Umbilical cord (tissue), 2 donors: ENCODE data around the gene OR8D1. TPM values are rescaled to one million over a fixed set of nuclear protein-coding genes. Genes with fewer than 3 reads are reported as not detected.

Experiments
- DNase-seq: peaks from one replicate; pipeline ENCODE4 v3.0.0-alpha.2; 2015; ENCODE audit warnings: low spot score
- total RNA-seq: library from RNA; depleted of rRNA; stranded (reverse); fragments of >200 nt; gene quantifications from one replicate; pipeline ENCODE4 v1.2.3, GENCODE V29; 2014; ENCODE audit warnings: low replicate concordance; ENCODE audit not compliant: insufficient read depth

The OR8D1 gene
- total RNA-seq, result 7.9 TPM

DNA sequence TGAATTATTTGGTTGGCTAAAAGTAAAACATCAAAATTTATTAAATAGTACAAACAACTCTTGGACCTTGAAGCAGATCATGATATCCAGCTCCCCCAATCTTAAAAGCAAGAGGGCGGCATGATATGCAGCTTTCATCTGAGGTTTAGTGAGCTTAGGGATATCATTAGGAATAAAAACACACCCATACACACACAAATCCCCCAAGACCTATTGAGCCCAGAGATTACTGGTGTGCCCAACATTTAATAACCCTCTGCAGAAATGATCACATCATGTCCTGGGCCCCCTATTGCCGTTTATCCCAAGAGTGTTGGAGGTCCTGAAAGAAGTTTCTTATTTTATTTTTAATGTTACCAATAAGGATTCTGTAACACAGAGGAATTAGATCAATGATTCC lies at the start of gene OR8D1:
Gene OR8D1, minus strand, starts transcription at position 101 of the 400 bp plus-strand sequence. CDS start 3,183 bp downstream, outside the sequence.
- peak; percentile 86 for DNase-seq

DNA sequence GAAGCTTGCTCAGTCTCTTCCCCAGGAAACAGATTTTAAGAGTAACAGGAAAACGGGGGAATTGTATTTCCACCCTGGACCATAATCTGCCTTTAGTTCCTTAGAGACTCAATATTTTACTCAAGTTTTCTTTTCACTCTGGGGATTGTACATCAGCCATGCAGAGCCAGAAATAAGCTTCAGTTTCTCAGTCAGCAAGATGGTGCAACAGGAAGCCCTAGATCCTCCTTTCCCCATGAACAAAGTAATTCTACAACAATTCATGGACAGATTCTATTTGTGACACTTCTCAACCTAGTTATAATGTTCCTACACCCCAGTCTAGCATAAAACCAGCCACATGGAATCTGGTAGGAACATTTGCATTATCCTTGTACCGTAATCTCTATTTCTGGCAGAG lies 45.8 kb upstream of the OR8D1 start:
- DNase-seq, result no peak

DNA sequence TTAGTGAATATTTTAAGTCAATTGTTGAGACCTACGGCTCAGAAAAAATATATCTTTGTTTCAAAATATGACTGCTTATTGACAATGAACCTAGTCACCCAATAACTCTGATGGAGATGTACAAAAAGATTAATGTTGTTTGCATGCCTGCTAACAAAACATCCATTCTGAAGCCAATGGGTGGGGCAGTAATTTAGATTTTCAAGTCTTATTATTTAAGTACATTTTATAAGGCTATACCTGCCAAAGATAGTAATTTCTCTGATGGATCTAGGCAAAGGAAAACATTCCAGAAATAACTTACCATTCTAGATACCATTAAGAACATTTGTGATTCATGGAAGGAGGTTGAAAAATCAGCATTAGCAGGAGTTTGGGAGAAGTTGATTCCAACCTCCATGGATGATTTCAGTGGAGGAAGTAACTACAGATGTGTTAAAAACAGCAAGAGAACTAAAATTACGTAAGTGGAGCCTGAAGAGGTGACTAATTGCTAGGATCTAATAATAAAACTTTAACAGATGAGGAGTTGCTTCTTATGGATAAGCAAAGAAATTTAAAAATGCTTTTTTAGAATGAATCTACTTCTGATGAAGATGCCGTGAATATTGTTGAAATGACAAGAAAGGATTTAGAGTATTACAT lies 32.7 kb upstream of the OR8D1 start:
- no peak for DNase-seq

DNA sequence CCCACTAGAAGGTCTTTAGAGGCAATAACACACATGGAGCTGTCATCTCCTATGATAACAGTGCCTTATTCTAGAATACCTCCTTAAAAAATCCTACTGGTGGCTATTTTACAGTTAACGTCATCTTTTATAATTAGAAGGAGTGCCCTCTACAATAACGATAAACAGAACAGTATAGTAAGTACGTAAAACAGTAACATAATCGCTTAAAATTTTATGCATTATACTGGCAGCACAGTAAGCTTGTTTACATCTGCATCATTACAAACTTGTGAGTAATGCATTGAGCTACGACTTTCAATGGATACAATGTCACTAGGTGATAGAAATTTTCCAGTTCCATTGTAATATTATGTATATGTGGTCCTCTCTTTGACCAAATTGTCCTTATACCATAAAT lies 30.6 kb upstream of the OR8D1 start:
- DNase-seq, result no peak

DNA sequence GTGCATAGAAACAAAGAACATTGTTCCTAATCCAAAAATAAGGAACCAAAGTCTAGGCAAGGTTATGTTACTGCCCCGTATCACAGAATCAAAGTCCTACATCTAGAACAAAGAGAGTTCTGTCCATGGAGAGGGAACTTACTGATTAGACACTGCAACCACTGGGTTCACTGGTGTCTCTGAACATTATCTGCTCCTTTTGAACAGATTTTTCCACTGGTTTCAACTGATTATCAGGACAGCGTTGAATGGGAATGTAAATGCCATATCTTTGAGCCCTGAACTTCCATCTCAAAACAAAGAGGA lies 26.3 kb upstream of the OR8D1 start:
- no peak for DNase-seq

DNA sequence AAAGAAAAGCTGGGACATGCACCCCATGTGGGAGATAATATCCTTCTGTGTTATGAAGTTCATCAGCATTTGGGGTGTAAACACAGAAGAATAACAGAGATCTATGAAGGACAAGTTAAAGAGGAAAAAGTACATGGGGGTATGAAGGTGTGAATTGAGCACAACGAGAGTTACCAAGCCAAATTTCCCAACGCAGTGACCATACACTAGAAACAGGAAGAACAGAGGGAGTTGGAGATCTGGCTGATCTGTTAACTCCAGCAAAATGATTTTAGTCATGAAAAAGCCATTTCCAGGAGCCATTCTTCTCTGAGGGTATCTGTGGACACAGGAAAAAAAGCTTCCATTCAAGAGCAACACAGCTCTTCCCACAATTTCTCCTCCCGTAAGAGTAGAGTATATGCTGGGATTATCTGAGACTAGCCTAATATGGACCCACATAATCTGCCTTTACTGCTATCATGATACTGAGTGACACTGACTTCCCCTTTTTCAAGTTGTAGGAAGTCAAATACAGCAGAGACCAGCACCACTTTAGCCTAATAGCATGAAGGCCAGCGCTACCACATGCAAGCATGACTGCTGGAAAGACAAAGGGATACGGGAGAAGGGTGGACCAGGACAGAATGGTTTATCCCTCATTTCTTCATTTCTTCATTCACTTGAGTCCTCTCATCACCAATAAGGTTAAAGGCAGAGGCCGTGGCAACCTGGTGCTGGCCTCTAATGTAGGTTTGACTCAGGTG lies 25.8 kb upstream of the OR8D1 start:
- no peak for DNase-seq

DNA sequence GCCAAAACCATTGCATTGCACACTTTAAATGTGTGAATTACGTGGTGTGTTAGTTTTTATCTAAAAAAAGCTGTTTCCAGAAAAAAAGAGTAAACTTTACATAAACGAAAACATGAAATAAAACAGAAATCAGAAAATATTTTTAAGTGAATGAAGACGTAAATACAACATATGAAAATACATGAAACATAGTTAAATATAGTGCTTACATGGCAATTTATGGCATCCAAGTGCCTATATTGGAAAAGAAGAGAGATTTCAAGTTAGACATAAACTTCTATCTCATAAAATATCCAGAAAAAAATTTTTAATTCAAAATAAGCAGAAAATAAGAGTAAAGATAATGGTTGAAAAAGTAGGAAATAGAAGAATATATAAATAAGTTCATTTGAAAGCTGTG lies 18.1 kb upstream of the OR8D1 start:
- no peak for DNase-seq

DNA sequence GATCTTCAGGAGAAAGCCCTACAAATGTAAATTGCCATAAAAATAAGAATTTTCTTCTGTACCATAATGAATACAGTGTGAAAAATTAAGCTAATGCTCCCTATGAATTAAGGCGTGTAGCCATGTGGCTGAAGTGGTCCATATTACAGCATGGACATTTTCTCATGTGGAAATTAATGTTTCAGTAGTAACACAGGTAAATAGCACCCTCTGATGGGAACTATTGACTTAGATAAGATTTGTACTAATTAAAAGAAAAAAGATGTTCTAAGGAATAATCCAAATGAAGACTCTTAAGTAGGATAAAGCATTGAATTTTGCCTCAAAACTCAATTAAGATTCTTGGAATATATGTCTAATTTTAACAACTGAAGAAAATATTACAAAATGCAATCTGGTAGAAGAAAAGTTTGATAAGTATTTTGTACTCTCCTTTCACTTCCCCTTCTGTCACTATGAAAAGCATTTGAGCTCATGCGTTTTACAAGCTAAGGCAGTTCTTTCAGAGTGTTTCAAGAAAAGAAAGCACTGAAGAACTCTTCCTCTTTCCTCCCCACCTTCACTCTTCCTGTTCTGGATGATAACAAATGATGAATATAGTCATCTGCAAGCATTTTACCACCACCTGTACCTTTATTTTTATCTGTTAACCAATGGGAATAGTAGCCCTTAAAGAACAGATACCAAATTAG lies 16.2 kb upstream of the OR8D1 start:
- peak; percentile 45 for DNase-seq

DNA sequence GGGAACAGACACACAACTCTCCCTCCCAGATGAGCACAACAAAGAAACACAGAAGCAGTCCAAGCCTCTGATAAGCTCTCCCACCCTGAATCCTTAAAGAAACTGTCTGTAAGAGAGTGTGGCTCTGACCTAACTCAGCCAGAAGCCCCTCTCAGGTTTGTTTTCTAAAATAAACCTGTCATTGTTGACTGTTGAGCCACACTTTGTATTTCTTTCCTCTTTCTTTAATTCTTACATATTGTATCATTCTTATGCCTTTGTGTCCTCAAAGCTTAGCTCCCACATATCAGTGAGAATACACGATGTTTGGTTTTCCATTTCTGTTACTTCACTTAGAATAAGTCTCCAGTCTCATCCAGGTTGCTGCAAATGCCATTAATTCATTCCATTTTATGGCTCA lies 14.0 kb upstream of the OR8D1 start:
- no peak for DNase-seq

DNA sequence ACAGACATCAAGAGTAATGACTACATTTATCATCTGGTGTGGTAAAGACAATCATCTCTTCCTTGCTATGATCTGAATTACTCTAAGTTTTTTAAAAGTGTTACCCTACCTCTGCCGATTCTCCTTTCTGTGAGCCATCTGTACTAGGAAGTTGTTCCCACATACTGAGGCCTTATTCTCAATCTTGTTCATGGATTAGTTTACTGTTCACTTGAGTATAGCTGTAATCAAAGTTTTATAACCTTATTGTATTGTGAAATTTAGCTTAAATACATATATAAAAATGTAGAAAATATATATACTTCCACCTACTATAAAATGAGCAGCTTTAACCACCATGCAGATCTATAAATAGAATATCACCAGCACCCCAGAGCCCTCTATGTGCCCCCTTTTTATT lies 8.6 kb upstream of the OR8D1 start:
- DNase-seq, result no peak

DNA sequence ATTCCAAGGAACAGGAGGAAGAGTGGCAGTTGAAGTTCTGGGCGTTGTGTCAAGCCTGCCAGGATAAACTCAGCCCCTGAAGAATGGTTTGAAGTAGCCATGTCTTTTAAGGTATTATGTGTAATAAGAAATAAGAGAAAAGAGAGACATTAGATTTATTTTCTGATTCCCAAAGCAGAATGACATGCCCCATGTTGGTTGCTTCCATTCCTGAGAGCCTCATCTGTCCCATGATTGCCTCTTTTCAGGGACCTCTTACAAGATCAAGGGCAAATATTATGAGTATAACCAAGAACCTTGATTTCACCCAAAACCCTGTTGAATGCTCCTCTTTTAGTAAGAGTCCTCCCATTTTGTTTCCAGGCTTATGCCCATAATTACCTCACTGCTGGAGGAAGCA lies 6.3 kb upstream of the OR8D1 start, which contains the start of gene OR8D2:
Gene OR8D2, minus strand, starts transcription at position 101 of the 400 bp plus-strand sequence. Its CDS starts 0 bp downstream, at position 101.
- no peak for DNase-seq

DNA sequence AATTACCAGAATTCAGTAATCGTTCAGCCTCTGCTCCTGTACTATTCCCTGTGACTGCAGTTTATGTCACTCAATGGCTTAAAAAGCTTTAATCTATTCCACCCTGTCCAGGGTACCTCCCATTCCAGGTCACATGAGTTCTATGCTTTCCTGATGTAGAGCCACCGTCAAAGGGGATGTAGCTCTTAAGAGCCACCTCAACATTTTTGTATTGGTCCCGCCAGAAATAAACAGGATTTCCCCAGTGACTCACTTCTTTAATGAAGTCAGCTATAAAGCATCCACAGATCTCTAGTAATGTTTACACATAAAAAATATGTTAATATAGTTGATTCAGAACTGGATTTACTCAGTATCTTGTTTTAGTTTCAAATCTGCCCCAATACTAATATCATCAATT lies 1.3 kb upstream of the OR8D1 start:
- peak; percentile 52 for DNase-seq

DNA sequence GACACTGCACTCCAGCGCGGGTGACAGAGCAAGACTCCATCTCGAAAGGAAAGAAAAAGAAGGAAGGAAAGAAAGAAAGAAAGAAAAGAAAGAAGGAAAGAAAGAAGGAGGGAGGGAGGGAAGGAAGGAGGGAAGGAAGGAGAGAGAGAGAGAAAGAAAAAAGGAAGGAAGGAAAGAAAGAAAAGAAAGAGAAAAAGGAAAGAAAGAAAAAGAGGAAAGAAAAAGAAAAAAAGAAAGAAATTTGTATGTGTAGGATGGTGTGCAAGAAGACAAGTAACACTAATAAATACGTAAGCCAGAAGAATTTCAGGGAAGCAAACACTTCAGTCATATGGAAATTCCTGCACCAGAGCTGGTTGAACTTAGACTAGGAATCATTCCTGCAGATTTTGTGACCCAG lies 618 bp downstream of the OR8D1 start:
- no peak for DNase-seq

DNA sequence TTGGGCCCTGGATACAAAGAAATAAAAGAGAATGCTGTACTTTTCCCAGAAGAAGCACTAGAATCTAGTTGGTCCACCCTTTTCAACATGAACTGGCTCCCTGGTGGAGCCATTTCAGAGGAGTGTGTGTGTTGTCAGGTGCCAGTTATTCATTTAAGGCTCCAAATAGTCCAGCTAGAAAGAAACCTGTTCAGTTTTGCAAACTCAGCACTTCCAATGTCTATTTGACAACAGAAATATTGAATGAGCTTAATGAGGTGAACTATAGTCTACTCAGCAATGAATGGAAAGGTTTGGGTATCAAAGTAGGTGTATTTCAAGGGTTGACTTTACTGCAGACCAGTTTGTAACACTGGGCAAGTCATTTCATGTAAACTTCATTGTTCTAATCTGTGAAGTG lies 2.1 kb downstream of the OR8D1 start:
- no peak for DNase-seq

DNA sequence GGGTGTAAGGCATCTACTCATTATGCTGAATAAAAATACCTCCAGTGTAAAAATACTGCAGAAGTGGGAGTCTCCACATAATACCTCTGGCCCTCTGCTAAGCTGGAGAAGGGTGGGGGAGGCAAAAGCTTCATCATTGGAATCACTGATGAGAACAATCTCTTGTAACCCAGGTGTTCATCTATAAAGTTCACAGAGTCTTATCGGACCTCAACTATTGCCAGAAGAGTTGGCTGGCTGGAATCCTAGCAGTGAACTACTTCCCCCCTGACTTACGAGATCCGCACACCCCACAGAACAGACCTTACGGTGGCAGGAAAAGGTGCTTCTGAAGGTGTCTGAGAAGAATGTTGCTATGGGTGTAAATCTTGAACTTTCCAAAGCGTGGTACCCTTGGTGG lies 2.5 kb downstream of the OR8D1 start:
- no peak for DNase-seq

DNA sequence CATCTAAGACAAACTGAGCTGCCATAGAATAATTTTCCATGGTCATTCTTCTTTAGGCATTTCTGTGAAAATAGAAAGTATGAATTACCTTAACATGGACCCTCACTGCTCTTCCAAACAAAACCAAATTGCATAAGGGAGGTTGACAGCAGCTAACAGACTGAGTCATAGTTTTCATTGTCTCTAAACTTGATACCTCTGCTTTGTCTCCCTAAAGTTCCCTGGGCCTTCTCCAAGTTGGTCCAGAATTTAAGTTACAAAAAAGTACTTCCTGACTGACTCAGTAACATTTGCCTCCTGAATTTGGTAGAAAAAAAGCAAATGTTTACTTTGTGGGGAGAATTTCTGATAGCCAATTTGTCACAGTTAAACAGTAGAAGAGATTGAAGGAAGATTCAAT lies 3.0 kb downstream of the OR8D1 start:
- DNase-seq, result no peak

DNA sequence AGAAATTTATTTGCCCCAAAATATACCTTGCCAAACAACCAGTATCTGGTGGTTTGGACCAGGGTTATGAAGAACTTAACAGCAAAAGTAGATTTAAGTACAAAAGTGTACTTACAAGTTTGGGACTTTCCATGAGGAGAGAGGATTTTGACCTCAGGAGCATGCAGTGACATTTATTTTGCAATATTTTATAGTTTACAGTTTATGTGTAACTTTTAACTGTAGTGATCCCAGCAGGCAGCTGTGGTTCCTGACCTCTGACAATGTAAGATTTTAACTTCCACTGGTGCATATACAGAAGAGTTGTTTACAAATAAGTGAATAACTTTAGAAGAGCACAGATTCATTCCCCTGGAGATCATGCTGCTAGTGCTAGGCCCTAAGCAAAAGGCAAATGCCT lies 6.7 kb downstream of the OR8D1 start:
- no peak for DNase-seq

DNA sequence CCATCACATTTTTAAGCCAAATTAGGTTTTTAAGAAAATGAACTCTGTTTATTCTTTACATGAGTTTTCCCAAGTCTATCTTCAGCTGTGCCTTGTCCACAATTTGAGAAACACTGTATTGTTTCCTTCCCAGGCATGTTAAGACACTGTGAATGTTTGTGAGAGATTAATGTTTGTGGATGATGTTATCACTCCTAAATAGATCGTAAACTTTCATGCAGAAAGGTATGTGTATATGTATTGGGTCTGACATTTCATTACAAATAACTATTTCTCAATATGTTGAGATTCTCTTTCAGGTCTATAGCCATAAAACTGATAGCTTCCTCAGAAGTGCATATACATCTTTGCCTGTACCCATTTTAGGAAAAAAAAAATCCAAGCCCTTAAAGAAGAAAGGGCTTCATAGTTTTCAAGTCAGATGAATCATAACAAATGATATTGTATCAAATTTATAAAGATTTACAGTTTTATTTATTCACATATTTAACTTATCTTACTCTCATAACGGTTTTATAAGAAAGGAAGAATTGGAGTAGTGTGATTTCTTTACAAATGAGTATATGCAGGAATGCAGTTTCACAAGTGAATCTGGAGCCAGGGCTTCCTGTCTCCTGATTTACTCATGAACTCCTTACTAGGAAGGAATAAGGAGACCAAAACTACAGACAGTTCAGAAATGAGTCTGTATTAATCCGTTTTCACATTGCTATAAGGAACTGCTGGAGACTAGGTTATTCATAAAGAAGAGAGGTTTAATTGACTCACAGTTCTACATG lies 11.2 kb downstream of the OR8D1 start:
- DNase-seq, result no peak

DNA sequence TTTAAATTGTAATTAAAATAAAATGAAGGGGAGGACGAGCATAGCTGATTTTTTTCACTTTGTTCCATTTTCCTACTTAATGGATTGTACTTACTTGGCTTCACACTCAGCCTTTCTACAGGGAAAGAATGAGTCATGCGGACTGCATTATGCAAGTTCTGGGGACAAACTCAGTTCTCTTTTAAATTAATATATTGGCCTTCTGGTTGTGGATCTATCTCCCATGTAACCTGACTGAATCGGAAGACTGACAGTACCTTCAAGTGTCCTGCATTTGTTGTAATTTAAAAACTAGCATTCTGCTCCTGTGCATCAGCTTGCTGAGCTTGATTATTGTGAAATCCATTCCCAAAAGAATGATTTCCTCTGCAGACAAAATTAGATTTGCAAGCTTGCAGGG lies 12.2 kb downstream of the OR8D1 start:
- DNase-seq, result peak; percentile 31

DNA sequence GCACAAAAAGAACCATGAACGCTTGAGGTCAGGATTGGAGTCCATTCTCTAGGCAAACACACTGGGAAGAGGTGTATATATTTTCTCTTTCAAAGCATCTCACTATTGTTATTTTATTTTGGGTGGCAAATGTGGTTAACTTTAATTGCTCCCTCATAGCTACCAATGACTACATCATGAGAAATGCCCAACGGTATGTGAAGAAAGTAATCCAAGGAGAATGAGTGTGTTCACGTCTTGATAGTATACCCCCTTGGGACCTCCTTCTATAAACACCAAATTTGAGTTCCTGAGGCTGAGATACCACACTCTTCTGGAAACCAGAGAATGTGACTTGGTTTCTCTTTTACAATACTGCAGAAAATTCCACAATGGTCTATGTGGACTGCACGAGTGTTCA lies 15.8 kb downstream of the OR8D1 start:
- no peak for DNase-seq

DNA sequence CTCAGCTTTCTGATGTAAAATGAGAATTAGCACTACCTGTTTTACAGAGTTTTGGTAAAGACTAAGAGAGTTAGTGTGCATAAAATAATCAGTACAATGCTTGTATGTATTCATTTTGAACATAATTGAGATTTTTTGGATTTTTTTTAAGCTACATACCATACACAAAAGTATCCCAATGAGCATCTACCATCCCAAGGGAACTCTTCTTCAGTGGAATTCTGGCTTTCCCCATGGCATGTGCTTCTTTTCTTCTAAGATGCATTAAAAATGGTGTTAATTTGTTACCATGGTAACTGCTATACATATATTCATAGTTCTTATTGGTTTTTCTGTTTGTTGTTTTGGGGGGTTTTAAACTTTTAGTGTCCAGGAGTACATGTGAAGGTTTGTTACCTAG lies 17.7 kb downstream of the OR8D1 start:
- DNase-seq, result no peak

DNA sequence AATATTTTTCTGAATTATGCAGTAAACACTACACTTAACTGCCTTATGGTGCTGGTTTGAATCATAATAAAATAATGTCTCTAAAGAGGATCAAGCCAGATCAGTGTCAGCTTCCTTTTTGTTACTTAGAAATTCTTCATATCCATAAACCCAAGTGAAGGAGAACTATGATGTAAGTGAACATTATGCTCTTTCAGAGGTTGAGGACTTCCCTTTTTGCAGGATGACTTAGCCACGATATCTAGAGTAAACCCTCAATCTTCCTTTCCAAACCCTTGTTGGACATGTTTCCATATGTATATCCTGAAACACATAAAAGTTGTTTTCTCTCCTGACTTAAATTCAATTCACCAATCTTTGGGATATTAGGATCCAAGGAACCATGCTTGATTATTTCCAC lies 19.1 kb downstream of the OR8D1 start:
- peak; percentile 17 for DNase-seq
